Glutamatergic neuron (in vitro differentiated cells): ENCODE results near the gene TMEM80. TPM values are rescaled to one million over a fixed set of nuclear protein-coding genes. Genes with fewer than 3 reads are reported as not detected.

Experiments used
- DNase-seq: peaks from one replicate; pipeline ENCODE4 v3.0.0; 2022
- H3K27ac Mint-ChIP-seq: one replicate; pipeline ENCODE4 v1.8.0; 2020; ENCODE audit warnings: mild to moderate bottlenecking, mixed read lengths, inconsistent platforms; ENCODE audit not compliant: unreplicated experiment
- H3K27me3 Mint-ChIP-seq: one replicate; pipeline ENCODE4 v1.8.0; 2020; ENCODE audit warnings: mild to moderate bottlenecking, moderate library complexity, mixed read lengths, inconsistent platforms; ENCODE audit not compliant: unreplicated experiment
- H3K36me3 Mint-ChIP-seq: one replicate; pipeline ENCODE4 v1.8.0; 2020; ENCODE audit warnings: mild to moderate bottlenecking, mixed read lengths, inconsistent platforms; ENCODE audit not compliant: unreplicated experiment
- H3K4me1 Mint-ChIP-seq: one replicate; pipeline ENCODE4 v1.8.0; 2020; ENCODE audit warnings: mild to moderate bottlenecking, low read depth, mixed read lengths, inconsistent platforms; ENCODE audit not compliant: unreplicated experiment
- H3K4me3 Mint-ChIP-seq: one replicate; pipeline ENCODE4 v1.8.0; 2020; ENCODE audit warnings: mild to moderate bottlenecking, mixed read lengths, inconsistent platforms; ENCODE audit not compliant: unreplicated experiment
- H3K9me3 Mint-ChIP-seq: one replicate; pipeline ENCODE4 v1.8.0; 2020; ENCODE audit warnings: mild to moderate bottlenecking, moderate library complexity, mixed read lengths, inconsistent platforms; ENCODE audit not compliant: unreplicated experiment
- CTCF ChIP-seq: fragments of 200-600 bp; sonication (generic); IDR thresholded peaks from one replicate; pipeline ENCODE4 v1.5.0; 2021; ENCODE audit not compliant: partially characterized antibody, unreplicated experiment
- total RNA-seq: library from RNA; stranded (reverse); fragmentation: NEBNext Ultra II Directional; extraction: Animal tissue kit (Norgen Biotek cat#: 25700); gene quantifications from one replicate; pipeline ENCODE4 v1.2.1, GENCODE V29; 2021; ENCODE audit not compliant: unreplicated experiment

The TMEM80 gene
- total RNA-seq, 1 donor from 2014 or later = 29.7 TPM

- TF ChIP-seq CTCF = no peak
- no peak overlapping the region for H3K4me3 Mint-ChIP-seq
- DNase-seq = no peak
- no peak overlapping the region for H3K27ac Mint-ChIP-seq
- H3K9me3 Mint-ChIP-seq = peaks cover 5% of the 10 kb centered on the region
- H3K4me1 Mint-ChIP-seq = peaks cover 2% of the 10 kb centered on the region
- H3K27me3 Mint-ChIP-seq = peaks cover 8% of the 10 kb centered on the region
- no peaks in the 10 kb centered on the region for H3K36me3 Mint-ChIP-seq
Observed at GRCh38 chr11:708511-708910, 12.9 kb downstream of the TMEM80 start.

- no peaks in the 10 kb centered on the region for H3K4me1 Mint-ChIP-seq
- H3K4me3 Mint-ChIP-seq = no peak overlapping the region
- H3K9me3 Mint-ChIP-seq = peaks cover 3% of the 10 kb centered on the region
- TF ChIP-seq CTCF = no peak
- no peak for DNase-seq
- no peaks in the 10 kb centered on the region for H3K36me3 Mint-ChIP-seq
- no peak overlapping the region for H3K27ac Mint-ChIP-seq
- peaks cover 6% of the 10 kb centered on the region for H3K27me3 Mint-ChIP-seq
Observed at GRCh38 chr11:709109-709997, 13.7 kb downstream of the TMEM80 start.

- Mint-ChIP-seq H3K27me3 (peaks cover 6% of the 10 kb centered on the region), H3K36me3 (peaks cover 5% of the 10 kb centered on the region), H3K4me1 (no peaks in the 10 kb centered on the region), H3K4me3 (no peak overlapping the region), H3K27ac (no peak overlapping the region), H3K9me3 (peaks cover 2% of the 10 kb centered on the region)
- TF ChIP-seq CTCF = no peak
- DNase-seq = no peak
Observed at GRCh38 chr11:714436-714835, 18.8 kb downstream of the TMEM80 start.

GRCh38 chr11:719214-720016 lies 23.8 kb downstream of the TMEM80 start:
- H3K27me3 Mint-ChIP-seq = peaks cover 11% of the 10 kb centered on the region
- H3K4me1 Mint-ChIP-seq = no peaks in the 10 kb centered on the region
- no peak overlapping the region for H3K27ac Mint-ChIP-seq
- H3K4me3 Mint-ChIP-seq = no peak overlapping the region
- TF ChIP-seq CTCF = no peak
- H3K9me3 Mint-ChIP-seq = peaks cover 2% of the 10 kb centered on the region
- H3K36me3 Mint-ChIP-seq = peaks cover 5% of the 10 kb centered on the region
- DNase-seq = no peak
